Measurements from ENCODE around the gene WWOX. TPM values are rescaled to one million over a fixed set of nuclear protein-coding genes. Genes with fewer than 3 reads are reported as not detected.

The WWOX gene
- polyA plus RNA-seq, 1 donor (not counting 4 experiments of a cell fraction or from before 2014, with no cell fraction given): 5.1 TPM

DNA sequence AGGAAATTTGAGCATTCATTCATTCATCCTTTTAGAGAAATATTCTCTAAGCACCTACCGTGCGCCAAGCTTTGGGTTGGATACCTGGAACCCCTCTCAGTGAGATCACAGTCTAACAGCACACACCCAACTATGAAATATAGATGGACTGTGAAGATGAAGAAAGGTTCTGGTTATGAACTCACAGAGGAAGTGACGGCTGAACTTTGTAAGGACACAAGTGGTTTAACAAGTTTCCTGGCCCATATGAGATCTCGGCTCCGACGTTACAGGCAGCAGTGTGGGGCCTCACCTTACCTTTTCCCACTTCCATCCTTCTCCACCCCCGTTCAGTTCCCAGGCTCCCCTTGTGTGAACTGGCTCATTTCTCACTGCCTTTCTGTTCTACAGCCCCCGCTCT lies 1094.8 kb downstream of the WWOX start:
- FAIRE-seq (no peak), DNase-seq (ENCODE audit: low read depth, low spot score) (no peak)
- Histone ChIP-seq H3K79me2 (ENCODE audit: control insufficient read depth, insufficient read depth, low read length) (no peaks in the 10 kb centered on the region), H3K36me3 (ENCODE audit: control insufficient read depth in 2 of 2, extremely low read depth in 1 of 2, insufficient read depth in 2 of 2, low read length in 2 of 2) (no peaks in the 10 kb centered on the region), H3K9ac (ENCODE audit: control insufficient read depth, extremely low read depth, insufficient read depth, low read length) (no peak overlapping the region), H3K4me1 (ENCODE audit: control insufficient read depth, extremely low read depth, insufficient read depth, low read length) (no peaks in the 10 kb centered on the region), H3K27me3 (ENCODE audit: control insufficient read depth, extremely low read depth, insufficient read depth, low read length) (no peaks in the 10 kb centered on the region), H2AFZ (ENCODE audit: control insufficient read depth, low read length) (no peak overlapping the region), H4K20me1 (ENCODE audit: control insufficient read depth, extremely low read depth, insufficient read depth, low read length) (no peaks in the 10 kb centered on the region), H3K27ac (ENCODE audit: control insufficient read depth, insufficient read depth, low read length) (no peak overlapping the region), H3K9me1 (ENCODE audit: control insufficient read depth, extremely low read depth, insufficient read depth, low read length) (no peaks in the 10 kb centered on the region), H3K4me2 (ENCODE audit: control insufficient read depth, extremely low read depth, insufficient read depth, low read depth, low read length) (no peak overlapping the region), H3K4me3 (ENCODE audit: control insufficient read depth in 2 of 3, extremely low read depth in 1 of 3, insufficient read depth in 2 of 3, low read depth in 1 of 3, low read length in 3 of 3) (no peak overlapping the region), H3K9me3 (ENCODE audit: control insufficient read depth, low read depth, low read length) (no peaks in the 10 kb centered on the region)
- TF ChIP-seq EZH2 (IDR thresholded peaks at IDR 0.05; ENCODE audit: low read length): no peak
- TF ChIP-seq, protein P1, sequence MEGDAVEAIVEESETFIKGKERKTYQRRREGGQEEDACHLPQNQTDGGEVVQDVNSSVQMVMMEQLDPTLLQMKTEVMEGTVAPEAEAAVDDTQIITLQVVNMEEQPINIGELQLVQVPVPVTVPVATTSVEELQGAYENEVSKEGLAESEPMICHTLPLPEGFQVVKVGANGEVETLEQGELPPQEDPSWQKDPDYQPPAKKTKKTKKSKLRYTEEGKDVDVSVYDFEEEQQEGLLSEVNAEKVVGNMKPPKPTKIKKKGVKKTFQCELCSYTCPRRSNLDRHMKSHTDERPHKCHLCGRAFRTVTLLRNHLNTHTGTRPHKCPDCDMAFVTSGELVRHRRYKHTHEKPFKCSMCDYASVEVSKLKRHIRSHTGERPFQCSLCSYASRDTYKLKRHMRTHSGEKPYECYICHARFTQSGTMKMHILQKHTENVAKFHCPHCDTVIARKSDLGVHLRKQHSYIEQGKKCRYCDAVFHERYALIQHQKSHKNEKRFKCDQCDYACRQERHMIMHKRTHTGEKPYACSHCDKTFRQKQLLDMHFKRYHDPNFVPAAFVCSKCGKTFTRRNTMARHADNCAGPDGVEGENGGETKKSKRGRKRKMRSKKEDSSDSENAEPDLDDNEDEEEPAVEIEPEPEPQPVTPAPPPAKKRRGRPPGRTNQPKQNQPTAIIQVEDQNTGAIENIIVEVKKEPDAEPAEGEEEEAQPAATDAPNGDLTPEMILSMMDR (optimal IDR thresholded peaks at IDR 0.05 in 1 of 3, IDR thresholded peaks at IDR 0.05 in 1 of 3, conservative IDR thresholded peaks at IDR 0.05 in 1 of 3; ENCODE audit: extremely low read depth in 1 of 3, insufficient read depth in 2 of 3, low read length in 3 of 3): no peak
- dilution Hi-C loops (cut with MboI; ENCODE audit: extremely low pct_ligation_motif_present, low sequenced_read_pairs): no loop called here

DNA sequence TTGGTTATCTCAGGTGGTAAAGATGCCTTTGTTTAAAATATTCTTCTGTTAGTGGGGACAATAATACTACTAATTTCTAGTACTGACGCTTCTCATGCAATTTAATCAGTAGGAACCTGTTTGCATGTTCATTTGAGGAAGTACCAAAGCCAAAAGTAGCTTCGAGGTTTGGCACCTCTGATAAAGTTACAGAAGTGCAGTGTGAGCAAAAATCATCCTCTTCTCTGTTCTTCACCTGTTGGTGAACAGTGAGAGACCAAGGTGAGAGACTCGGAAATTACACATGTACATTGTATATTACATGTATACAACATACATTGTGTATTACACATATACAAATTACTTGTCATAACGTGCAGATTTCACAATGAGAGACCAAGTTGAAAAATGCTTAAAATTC lies 1096.5 kb downstream of the WWOX start:
- Histone ChIP-seq H3K79me2 (ENCODE audit: control insufficient read depth, insufficient read depth, low read length) (no peaks in the 10 kb centered on the region), H4K20me1 (ENCODE audit: control insufficient read depth, extremely low read depth, insufficient read depth, low read length) (no peaks in the 10 kb centered on the region), H3K9me3 (ENCODE audit: control insufficient read depth, low read depth, low read length) (no peaks in the 10 kb centered on the region), H2AFZ (ENCODE audit: control insufficient read depth, low read length) (no peak overlapping the region), H3K4me3 (ENCODE audit: control insufficient read depth in 2 of 3, extremely low read depth in 1 of 3, insufficient read depth in 2 of 3, low read depth in 1 of 3, low read length in 3 of 3) (no peak overlapping the region), H3K9me1 (ENCODE audit: control insufficient read depth, extremely low read depth, insufficient read depth, low read length) (no peaks in the 10 kb centered on the region), H3K9ac (ENCODE audit: control insufficient read depth, extremely low read depth, insufficient read depth, low read length) (no peak overlapping the region), H3K27me3 (ENCODE audit: control insufficient read depth, extremely low read depth, insufficient read depth, low read length) (no peaks in the 10 kb centered on the region), H3K4me1 (ENCODE audit: control insufficient read depth, extremely low read depth, insufficient read depth, low read length) (no peaks in the 10 kb centered on the region), H3K27ac (ENCODE audit: control insufficient read depth, insufficient read depth, low read length) (no peak overlapping the region), H3K36me3 (ENCODE audit: control insufficient read depth in 2 of 2, extremely low read depth in 1 of 2, insufficient read depth in 2 of 2, low read length in 2 of 2) (no peaks in the 10 kb centered on the region), H3K4me2 (ENCODE audit: control insufficient read depth, extremely low read depth, insufficient read depth, low read depth, low read length) (no peak overlapping the region)
- FAIRE-seq: no peak
- no peak for DNase-seq (ENCODE audit: low read depth, low spot score)
- dilution Hi-C loops (cut with MboI; ENCODE audit: extremely low pct_ligation_motif_present, low sequenced_read_pairs): no loop called here
- no peak for TF ChIP-seq EZH2 (IDR thresholded peaks at IDR 0.05; ENCODE audit: low read length)
- TF ChIP-seq, protein P1 (optimal IDR thresholded peaks at IDR 0.05 in 1 of 3, IDR thresholded peaks at IDR 0.05 in 1 of 3, conservative IDR thresholded peaks at IDR 0.05 in 1 of 3; ENCODE audit: extremely low read depth in 1 of 3, insufficient read depth in 2 of 3, low read length in 3 of 3): no peak

Measured in keratinocyte (primary cell).